GM12878 (cell line): ENCODE results near the gene ZNF678. TPM values are rescaled to one million over a fixed set of nuclear protein-coding genes. Genes with fewer than 3 reads are reported as not detected.

Source experiments
- ATAC-seq: fragments of 200-7000 bp; cut with Tn5 transposase; 3 replicates; pipeline ENCODE4 v1.9.1; 2020; ENCODE audit warnings: mild to moderate bottlenecking, moderate library complexity
- BruUV-seq: library from RNA; stranded (reverse); fragments of 400-500 nt; replicated peaks from 2 replicates; lab custom pipeline; 2021; lab: Mats Ljungman, UMichigan
- CTCF ChIA-PET: fragments of 300-600 bp; sonication (Branson Sonifier 250); formaldehyde crosslinking; extraction: SDS; loops from one replicate; lab custom pipeline; 2021; ENCODE audit warnings: inconsistent platforms; lab: Yijun Ruan, JAX
- POLR2A ChIA-PET: fragments of 350-600 bp; formaldehyde crosslinking; extraction: SDS; loops from one replicate; lab custom pipeline; 2021; ENCODE audit warnings: inconsistent platforms; lab: Charles Lee
- RAD21 ChIA-PET: fragments of 300-600 bp; sonication (Branson Sonifier 250); formaldehyde crosslinking; loops from one replicate; lab custom pipeline; 2023; ENCODE audit warnings: antibody characterized with exemption; ENCODE audit not compliant: unreplicated experiment; lab: Charles Lee
- SMC1A ChIA-PET: fragments of 300-600 bp; sonication (Branson Sonifier 250); formaldehyde crosslinking; loops from one replicate; lab custom pipeline; 2023; ENCODE audit not compliant: unreplicated experiment, uncharacterized antibody; lab: Charles Lee
- DNase-seq: peaks from one replicate; pipeline ENCODE4 v3.0.0-alpha.2; 2011; ENCODE audit warnings: low read depth, low spot score
- FAIRE-seq: peaks from 3 replicates; lab custom pipeline; 2011; peaks lifted over from hg19 to GRCh38; lab: Jason Lieb, UNC
- H2AFZ ChIP-seq: 2 replicates; pipeline ENCODE4 v1.6.0; 2011; ENCODE audit warnings: low read depth, low read length, control low read depth; ENCODE audit not compliant: control insufficient read depth
- H3K27ac ChIP-seq: 2 replicates; pipeline ENCODE4 v1.5.1; 2011; ENCODE audit warnings: control low read depth; ENCODE audit not compliant: control insufficient read depth, insufficient read depth
- H3K27me3 ChIP-seq, 2 experiments: replicated peaks in 1 of 2; 2 replicates each; pipeline versions ENCODE4 v1.6.0 to v1.6.1; 2011; ENCODE audit warnings: low read length in 1 of 2; ENCODE audit not compliant: control insufficient read depth in 2 of 2, insufficient read depth in 2 of 2
- H3K36me3 ChIP-seq, 2 experiments: 2 replicates each; pipeline ENCODE4 v1.5.1; 2011; ENCODE audit warnings: low read length in 1 of 2; ENCODE audit not compliant: control insufficient read depth in 2 of 2, insufficient read depth in 2 of 2
- H3K4me1 ChIP-seq: 2 replicates; pipeline ENCODE4 v1.6.1; 2011; ENCODE audit warnings: mild to moderate bottlenecking, low read length, moderate library complexity, mixed read lengths; ENCODE audit not compliant: control insufficient read depth, insufficient read depth
- H3K4me2 ChIP-seq: 2 replicates; pipeline ENCODE4 v1.6.0; 2011; ENCODE audit warnings: control low read depth; ENCODE audit not compliant: control insufficient read depth, insufficient read depth
- H3K4me3 ChIP-seq: fragments of 200-600 bp; sonication (generic); 2 replicates; pipeline ENCODE4 v1.5.1; 2016
- H3K79me2 ChIP-seq: 2 replicates; pipeline ENCODE4 v1.6.0; 2011; ENCODE audit warnings: low read length; ENCODE audit not compliant: control insufficient read depth, insufficient read depth
- H3K9ac ChIP-seq: 2 replicates; pipeline ENCODE4 v1.8.0; 2011; ENCODE audit warnings: low read length, control low read depth, mixed read lengths; ENCODE audit not compliant: control insufficient read depth, insufficient read depth
- H3K9me3 ChIP-seq: replicated peaks from 3 replicates; pipeline ENCODE4 v1.5.1; 2011; ENCODE audit warnings: mild to moderate bottlenecking, low read length; ENCODE audit not compliant: control insufficient read depth, insufficient read depth
- H4K20me1 ChIP-seq: 2 replicates; pipeline ENCODE4 v1.6.0; 2011; ENCODE audit not compliant: control insufficient read depth, insufficient read depth
- CEBPB ChIP-seq, 2 experiments: fragments of 150-350 bp in 1 of 2; IDR thresholded peaks; 2 replicates each; pipeline ENCODE4 v1.6.1; 2012 to 2014; ENCODE audit warnings: low read depth in 2 of 2, low read length in 2 of 2, borderline replicate concordance in 1 of 2, inconsistent platforms in 1 of 2
- FOXK2 ChIP-seq: fragments of 450-650 bp; IDR thresholded peaks from 2 replicates; pipeline ENCODE4 v1.6.1; 2017; ENCODE audit warnings: mild to moderate bottlenecking, moderate library complexity
- FOXM1 ChIP-seq: IDR thresholded peaks from 2 replicates; pipeline ENCODE4 v1.6.1; 2012; ENCODE audit warnings: low read depth, mild to moderate bottlenecking, inconsistent platforms, low read length, moderate library complexity
- IRF4 ChIP-seq: IDR thresholded peaks from 2 replicates; pipeline ENCODE4 v1.6.1; 2011; ENCODE audit warnings: low read depth, low read length
- PML ChIP-seq: IDR thresholded peaks from 2 replicates; pipeline ENCODE4 v1.6.1; 2012; ENCODE audit warnings: low read length, inconsistent platforms
- RFX5 ChIP-seq: IDR thresholded peaks from 2 replicates; pipeline ENCODE4 v1.6.1; 2011; ENCODE audit warnings: low read depth, low read length, improper control_type of control experiment
- SIN3A ChIP-seq: IDR thresholded peaks from 2 replicates; pipeline ENCODE4 v1.6.1; 2012; ENCODE audit warnings: low read depth, low read length, improper control_type of control experiment
- SMARCA5 ChIP-seq: fragments of 450-650 bp; IDR thresholded peaks from 2 replicates; pipeline ENCODE4 v1.6.1; 2017; ENCODE audit warnings: mild to moderate bottlenecking
- SUZ12 ChIP-seq: fragments of 200-600 bp; sonication (generic); IDR thresholded peaks from one replicate; pipeline ENCODE4 v1.6.1; 2018; ENCODE audit warnings: antibody characterized with exemption, mild to moderate bottlenecking; ENCODE audit not compliant: unreplicated experiment
- TCF7 ChIP-seq: IDR thresholded peaks from 2 replicates; pipeline ENCODE4 v1.6.1; 2014; ENCODE audit warnings: antibody characterized with exemption, borderline replicate concordance
- ZNF207 ChIP-seq: fragments of 450-650 bp; IDR thresholded peaks from 2 replicates; pipeline ENCODE4 v1.6.1; 2014; ENCODE audit warnings: antibody characterized with exemption, mild to moderate bottlenecking, borderline replicate concordance
- in situ Hi-C: fragments of 300-500 bp; cut with MboI; formaldehyde crosslinking; loops from 9 replicates; pipeline ENCODE4 v1.14.3; 2018; ENCODE audit warnings: mixed read lengths
- intact Hi-C: fragments of 100-400 bp; cut with micrococcal nuclease; formaldehyde crosslinking; loops from one replicate; pipeline ENCODE4 v1.14.2; 2022; ENCODE audit not compliant: unreplicated experiment
- polyA plus RNA-seq, 11 experiments: library from polyadenylated mRNA; depleted of rRNA in 4 of 11; unstranded in 6 of 11; stranded (reverse) in 5 of 11; fragments of >200 nt; fragmentation: Nextera tagmentation in 4 of 11; fragmentation: Illumina TruSeq in 1 of 11; extraction: Ambion mirVana in 4 of 11; extraction: Trizol in 1 of 11; gene quantifications; 1 replicate in 1 of 11; 2 replicates in 10 of 11; pipeline versions ENCODE4 v1.2.1 to v1.2.3, GENCODE V29; 2011 to 2016; ENCODE audit warnings: inconsistent platforms in 2 of 11, missing spikeins in 2 of 11, low read depth in 1 of 11
- total RNA-seq, 4 experiments: library from RNA; depleted of rRNA in 3 of 4; stranded (reverse); fragments of >200 nt in 3 of 4; fragmentation: Illumina TruSeq in 1 of 4; extraction: Trizol in 1 of 4; gene quantifications; 2 replicates each; pipeline versions ENCODE4 v1.2.1 to v1.2.3, GENCODE V29; 2013 to 2021

ZNF678 gene
- total and polyA plus RNA-seq, 10 of the 15 experiments (the other 5 are each of a cell fraction or from before 2014, with no cell fraction given), result 1.4 to 10.4 (median 3.5) TPM

- no peak for TF ChIP-seq IRF4
- TF ChIP-seq RFX5, result no peak
- no peak for TF ChIP-seq FOXM1
- TF ChIP-seq CEBPB (IDR thresholded peaks at IDR 0.05; ENCODE audit: borderline replicate concordance in 1 of 2, low read depth in 2 of 2, low read length in 2 of 2), result no peak
- TF ChIP-seq PML, result no peak
- TF ChIP-seq SUZ12, result no peak
- no peak for TF ChIP-seq SIN3A
Measured at GRCh38 chr1:227576189-227576588, 12.8 kb downstream of the ZNF678 start (continued).

GRCh38 chr1:227577500-227577899 is 14.1 kb downstream of the ZNF678 start:
- no peak overlapping the region for H3K9ac ChIP-seq
- no peak overlapping the region for H3K4me3 ChIP-seq
- H3K4me2 ChIP-seq, result no peak overlapping the region
- H4K20me1 ChIP-seq, result no peaks in the 10 kb centered on the region
- ChIA-PET RAD21 (no interaction called here), CTCF (no interaction called here), POLR2A (no interaction called here), SMC1A (no interaction called here)
- H3K27me3 ChIP-seq, result no peaks in the 10 kb centered on the region
- no peaks in the 10 kb centered on the region for H3K4me1 ChIP-seq
- H3K79me2 ChIP-seq, result no peaks in the 10 kb centered on the region; the same call in 1 of the 2 replicates
- no peaks in the 10 kb centered on the region for H3K36me3 ChIP-seq
- DNase-seq (no peak), ATAC-seq (no peak), FAIRE-seq (no peak)
- peaks cover 14% of the 10 kb centered on the region for H3K9me3 ChIP-seq
- TF ChIP-seq TCF7 (no peak), SMARCA5 (no peak), FOXK2 (no peak), ZNF207 (no peak)
- intact Hi-C loops, result no loop called here
- in situ Hi-C loops, result no loop called here
- no peak overlapping the region for H2AFZ ChIP-seq
- BruUV-seq, result no TSS peak
- H3K27ac ChIP-seq, result no peak overlapping the region
